Fibroblast of skin of left biceps (primary cell): Measurements from ENCODE around the gene VEGFA.

Experiments used
- DNase-seq, 2 experiments: peaks; one replicate each; pipeline ENCODE4 v3.0.0-alpha.2; 2013; ENCODE audit warnings: low read depth in 2 of 2

Gene VEGFA

DNA sequence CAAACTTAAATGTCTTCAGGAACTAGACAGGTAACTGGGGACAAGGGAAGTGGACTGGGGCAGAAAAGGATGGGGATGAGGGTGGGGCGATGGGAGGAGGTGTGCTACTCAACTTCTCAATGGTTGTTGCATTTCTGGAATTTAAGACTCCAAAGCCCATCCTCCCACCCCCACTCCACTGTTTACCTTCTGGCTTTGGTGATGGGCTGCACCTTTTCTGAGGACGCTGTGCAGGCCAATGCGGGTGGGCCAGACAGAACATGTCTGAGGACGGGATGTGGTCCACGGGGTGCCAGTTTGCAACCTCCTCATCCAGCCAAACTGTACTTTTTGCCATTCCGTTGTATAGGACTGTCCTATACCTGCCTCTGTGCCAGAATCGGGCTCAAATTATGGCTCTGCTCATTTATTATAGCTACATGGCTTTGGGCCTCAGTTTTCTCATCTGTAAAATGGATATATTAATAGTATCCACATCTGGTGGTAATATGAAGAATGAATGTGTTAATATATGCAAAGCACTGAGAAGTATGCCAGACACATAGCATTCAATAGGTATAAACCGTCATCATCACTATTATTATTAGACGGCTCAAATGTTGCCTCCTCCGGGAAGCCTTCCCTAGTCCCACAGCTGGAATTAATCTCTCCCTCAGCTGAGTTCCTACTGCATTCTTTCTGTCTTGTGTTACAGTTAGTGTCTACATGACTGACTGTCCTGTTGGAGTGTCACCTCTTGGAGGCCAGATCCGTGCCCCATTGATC lies 31.0 kb upstream of the VEGFA start:
- DNase-seq = no peak

DNA sequence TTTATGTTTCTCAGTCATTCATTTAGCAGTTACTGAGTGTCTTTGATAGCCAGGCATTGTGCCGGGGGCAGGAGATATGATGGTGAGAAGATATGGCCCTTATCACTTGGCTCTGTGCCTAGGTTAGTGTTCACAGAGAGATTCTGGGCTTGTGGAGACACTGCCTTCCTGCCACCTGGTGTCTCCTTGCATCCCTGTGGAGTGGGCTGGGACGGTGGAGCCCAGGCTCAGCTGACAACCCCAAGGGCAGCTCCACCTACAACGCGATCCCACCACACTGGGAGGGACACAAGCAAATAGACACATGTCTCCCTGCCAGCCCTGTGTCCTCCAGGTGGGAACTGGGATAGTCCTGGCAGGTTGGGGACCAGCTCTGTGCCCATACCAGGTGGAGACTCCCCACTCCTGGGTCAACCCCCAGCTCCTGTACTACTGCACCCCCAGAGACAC lies 30.3 kb upstream of the VEGFA start:
- DNase-seq = no peak

- no peak for DNase-seq
Observed at GRCh38 chr6:43740321-43740960, 29.6 kb upstream of the VEGFA start.

DNA sequence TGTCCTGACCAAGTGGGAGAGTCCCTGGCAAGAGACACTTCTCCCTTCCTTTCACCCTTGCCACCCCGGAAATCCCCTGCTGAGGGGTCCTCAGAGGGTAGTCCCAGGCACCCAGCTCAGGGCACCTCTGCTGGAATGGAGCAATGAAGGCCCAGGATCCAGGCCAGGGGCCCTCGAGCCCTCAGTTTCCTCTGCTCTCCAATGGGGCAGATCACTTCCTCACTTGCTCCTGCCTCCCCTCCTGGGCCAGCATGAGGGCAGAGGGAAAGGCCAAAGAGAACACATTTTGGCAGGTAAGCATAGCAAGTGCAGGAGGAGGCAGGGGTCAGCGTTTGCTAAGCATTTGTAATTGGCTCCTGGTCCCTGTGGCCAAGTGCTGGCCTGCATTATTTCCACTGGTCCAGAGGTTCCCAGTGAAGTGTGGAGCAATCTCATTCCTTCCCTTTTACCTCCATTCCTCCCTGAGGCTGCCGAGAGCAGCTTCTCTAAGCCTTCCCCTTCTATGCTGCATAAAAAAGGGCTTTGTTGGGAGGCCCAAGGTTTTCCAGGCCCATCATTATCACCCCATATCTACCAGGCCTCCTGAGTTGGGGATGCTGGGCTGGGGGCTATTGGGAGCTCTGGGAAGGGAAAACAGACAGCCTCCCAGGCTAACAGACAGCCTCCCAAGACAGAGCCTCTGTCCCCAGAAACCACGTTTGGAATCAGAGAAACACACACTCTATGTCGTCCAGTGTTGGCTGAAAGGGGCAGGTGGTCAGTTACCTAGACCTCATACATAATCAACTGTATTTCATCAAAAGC lies 28.8 kb upstream of the VEGFA start:
- no peak for DNase-seq

DNA sequence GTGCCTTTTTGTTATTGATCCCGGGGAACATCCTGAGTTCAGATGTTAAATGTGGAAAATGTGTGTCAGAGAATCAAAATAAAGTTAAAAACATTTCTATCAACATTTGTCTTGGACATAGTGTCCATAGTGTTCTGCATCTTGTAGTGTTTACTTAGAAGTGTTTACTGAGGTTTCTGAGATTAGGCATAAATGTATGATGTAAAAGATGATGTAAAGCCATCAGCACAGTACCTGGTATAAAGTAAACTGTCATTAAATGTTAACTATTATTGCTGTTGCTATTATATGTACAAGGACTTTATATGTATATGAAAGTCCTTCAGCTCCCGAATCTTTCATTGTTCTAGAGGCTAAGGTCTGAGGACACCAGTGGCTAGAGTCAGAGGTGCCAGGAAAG lies 28.2 kb upstream of the VEGFA start:
- DNase-seq = no peak

GRCh38 chr6:43742285-43742684 lies 27.7 kb upstream of the VEGFA start:
- no peak for DNase-seq

- no peak for DNase-seq
Observed at GRCh38 chr6:43742931-43743632, 26.9 kb upstream of the VEGFA start.

DNA sequence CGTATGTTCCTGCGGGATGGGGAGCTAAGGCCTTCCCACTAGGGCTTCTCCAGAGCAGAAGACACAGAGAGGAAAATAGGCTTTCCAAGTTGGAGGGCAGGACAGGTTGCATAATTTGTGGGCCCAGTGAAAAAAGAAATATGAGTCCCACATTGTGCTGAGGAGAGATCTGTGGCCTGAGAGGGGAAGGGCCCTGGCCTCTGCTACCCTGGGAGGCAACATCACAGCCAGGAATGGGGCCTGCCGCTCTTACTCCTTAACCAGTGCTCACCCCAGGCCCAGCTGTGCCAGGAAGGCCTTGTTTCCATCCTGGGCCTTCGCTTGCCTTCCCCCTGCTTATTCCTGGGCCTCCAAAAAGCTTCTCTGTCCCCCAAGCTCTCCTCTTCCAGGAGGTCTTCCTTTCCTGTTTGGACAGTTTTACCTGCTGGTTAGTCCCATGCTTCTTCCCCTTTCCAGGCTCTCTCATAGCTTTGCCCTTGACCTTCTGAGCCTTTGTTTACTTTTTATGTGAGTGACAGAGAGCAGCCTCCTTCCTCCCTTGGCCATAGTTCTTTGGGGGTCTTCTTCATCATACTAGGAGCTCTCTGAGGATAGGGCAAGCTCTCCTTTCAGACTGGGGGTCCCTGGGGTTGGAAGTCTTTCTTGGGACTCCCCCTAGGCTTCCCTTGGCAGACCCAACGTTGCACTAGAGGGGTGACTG lies 26.2 kb upstream of the VEGFA start:
- DNase-seq = no peak

- no peak for DNase-seq
Observed at GRCh38 chr6:43744491-43744890, 25.5 kb upstream of the VEGFA start.

GRCh38 chr6:43744931-43745727 lies 24.9 kb upstream of the VEGFA start:
- no peak for DNase-seq

DNA sequence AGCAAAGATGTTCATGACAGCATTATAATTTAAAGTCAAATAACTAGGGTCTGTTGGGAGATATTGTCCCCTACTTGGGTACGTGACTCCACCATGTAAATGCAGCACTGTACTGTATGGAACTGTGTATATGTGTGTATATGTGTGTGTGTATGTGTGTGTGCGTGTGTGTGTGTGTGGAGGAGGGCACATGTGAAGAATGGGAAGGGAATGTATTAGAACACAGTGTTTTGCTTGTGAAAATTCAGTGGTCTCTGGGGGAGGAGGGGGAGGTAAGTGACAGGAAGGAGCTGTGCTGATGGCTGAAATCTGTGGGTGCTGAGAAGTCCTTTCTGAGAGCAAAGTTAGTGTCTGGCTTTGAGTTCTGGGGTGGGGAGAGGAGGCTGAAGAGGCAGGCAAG lies 23.9 kb upstream of the VEGFA start:
- no peak for DNase-seq

DNA sequence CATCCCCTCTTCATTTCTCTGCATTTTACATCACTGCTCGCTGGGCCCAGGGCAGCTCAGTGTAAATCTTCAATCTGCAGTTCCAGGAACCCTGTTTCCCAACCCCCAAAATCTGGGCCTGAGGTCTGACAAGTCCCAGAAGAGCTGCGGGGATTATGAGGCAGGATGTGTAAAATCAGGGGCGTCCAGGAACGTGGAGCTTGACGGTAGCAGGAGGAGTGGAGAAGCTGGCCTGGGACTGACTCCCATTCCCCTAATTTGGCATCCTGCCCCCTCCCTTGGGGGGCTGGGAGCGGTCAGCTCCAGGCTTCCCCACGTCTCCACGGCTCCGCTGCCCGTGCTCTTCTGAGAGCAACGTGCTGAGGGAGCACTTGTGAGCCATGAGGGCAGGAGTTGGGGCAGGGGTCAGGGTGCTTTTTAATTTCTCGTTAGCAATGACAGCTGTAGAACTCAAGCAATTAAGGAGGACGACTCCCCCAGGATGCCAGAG lies 23.4 kb upstream of the VEGFA start:
- DNase-seq = no peak

DNA sequence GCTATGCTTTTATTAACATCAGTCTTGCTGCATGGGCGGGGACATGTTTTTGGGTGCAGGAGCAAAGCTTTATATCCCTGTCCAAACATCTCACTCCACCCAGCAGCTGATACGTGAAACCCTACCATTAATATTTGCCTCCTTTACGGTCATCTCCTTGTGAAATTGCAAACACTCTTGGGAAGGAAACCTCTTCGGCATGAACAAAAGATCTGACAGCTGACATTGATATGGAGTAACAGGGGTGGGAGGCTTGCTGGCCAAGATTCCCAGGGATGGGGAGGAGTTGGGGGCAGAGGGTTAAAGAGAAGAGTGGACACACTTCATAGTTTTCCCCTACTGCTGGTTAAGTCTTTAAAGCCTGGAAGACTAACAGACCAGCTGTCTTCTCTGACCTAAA lies 22.2 kb upstream of the VEGFA start:
- no peak for DNase-seq

- no peak for DNase-seq
Observed at GRCh38 chr6:43748765-43749164, 21.2 kb upstream of the VEGFA start.

- no peak for DNase-seq
Observed at GRCh38 chr6:43749461-43749860, 20.6 kb upstream of the VEGFA start.

DNA sequence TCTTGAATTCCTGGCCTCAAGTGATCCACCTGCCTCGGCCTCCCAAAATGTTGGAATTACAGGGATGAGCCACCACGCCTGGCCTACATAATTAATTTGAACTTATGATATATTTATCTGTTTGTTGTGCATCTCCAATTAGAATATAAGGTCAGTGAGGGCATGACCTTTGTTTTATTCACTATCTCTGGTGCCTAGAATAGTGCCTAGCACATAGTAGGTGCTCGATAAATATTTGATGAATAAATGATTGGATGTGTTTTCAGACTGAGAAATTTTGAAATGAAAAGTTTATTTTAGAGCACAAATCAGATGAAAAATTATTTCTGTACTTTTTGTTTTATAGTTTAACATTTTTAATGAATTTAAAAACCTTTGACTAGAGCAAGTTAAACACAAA lies 19.4 kb upstream of the VEGFA start:
- DNase-seq = no peak

GRCh38 chr6:43753570-43754183 lies 16.3 kb upstream of the VEGFA start:
- DNase-seq = no peak

DNA sequence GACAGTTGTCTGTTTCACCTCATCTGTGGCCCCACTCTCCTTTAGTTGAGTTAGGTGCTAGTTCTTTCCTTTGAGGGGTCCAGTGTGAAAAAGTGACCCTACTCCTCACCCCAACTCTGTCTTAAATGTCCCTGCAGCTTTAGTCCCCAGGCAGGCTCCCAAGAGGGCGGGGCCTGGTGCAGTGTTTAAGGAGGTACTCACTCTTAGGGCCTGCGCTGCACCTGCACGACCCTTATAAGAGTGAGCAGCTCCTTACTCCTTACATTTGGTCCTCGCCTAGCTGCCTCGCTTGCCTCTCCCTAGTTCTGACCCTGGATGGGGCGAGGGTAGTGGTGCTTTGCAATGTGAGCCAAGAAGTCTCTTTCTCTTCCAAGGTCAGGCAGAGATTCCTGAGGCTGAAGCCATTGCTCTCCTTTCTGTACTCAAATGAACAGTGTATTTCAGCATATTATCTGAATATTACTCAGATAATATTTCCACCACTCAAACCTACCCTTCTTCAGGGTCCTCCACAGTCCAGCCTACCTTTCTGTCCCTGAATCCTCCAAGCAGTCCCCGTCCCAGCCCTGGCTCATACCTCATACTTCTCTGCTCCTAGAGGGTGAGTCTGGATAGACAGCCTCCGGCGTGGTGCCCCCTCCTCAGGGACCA lies 11.9 kb upstream of the VEGFA start:
- DNase-seq = no peak

- no peak for DNase-seq
Observed at GRCh38 chr6:43758617-43759050, 11.4 kb upstream of the VEGFA start.
